ENCODE data around the gene RNF11.
A peak's percentile ranks its signal among the peaks of the same experiment; 100 is the strongest.
"Not testable (repeated sequence)": the region's sequence is repeated elsewhere in the genome, so short reads cannot be mapped to it uniquely, and the experiment has no call there.

RNF11 gene

GRCh38 chr1:51235673-51236530, at the start of gene RNF11:
RNF11 (plus strand) TSS chr1:51236273; CDS start chr1:51236757, 484 bp downstream.
- peak; percentile 63 to 66 for DNase-seq (ENCODE audit: low read depth in 2 of 2)

- DNase-seq (ENCODE audit: low read depth in 2 of 2): no peak
These were observed 47.8 kb upstream of the RNF11 start for GRCh38 chr1:51188230-51188629.

GRCh38 chr1:51189421-51190073, 46.5 kb upstream of the RNF11 start:
- peak; percentile 34 to 42 for DNase-seq (ENCODE audit: low read depth in 2 of 2)

- no peak for DNase-seq (ENCODE audit: low read depth in 2 of 2)
These were observed 45.1 kb upstream of the RNF11 start for GRCh38 chr1:51190961-51191360.

GRCh38 chr1:51192213-51192843, 43.7 kb upstream of the RNF11 start:
- peak; percentile 52 to 58 for DNase-seq (ENCODE audit: low read depth in 2 of 2)

- DNase-seq (ENCODE audit: low read depth in 2 of 2): no peak
These were observed 42.5 kb upstream of the RNF11 start for GRCh38 chr1:51193564-51193963.

- no peak for DNase-seq (ENCODE audit: low read depth in 2 of 2)
These were observed 32.8 kb upstream of the RNF11 start for GRCh38 chr1:51203121-51203873.

GRCh38 chr1:51203874-51204245, 32.2 kb upstream of the RNF11 start:
- no peak for DNase-seq (ENCODE audit: low read depth in 2 of 2)

GRCh38 chr1:51210055-51210454, 26.0 kb upstream of the RNF11 start:
- DNase-seq (ENCODE audit: low read depth in 2 of 2): no peak

- no peak for DNase-seq (ENCODE audit: low read depth in 2 of 2)
These were observed 25.4 kb upstream of the RNF11 start for GRCh38 chr1:51210676-51211075.

- peak; percentile 60 to 66 for DNase-seq (ENCODE audit: low read depth in 2 of 2)
These were observed 21.4 kb upstream of the RNF11 start for GRCh38 chr1:51214615-51215131.

- DNase-seq (ENCODE audit: low read depth in 2 of 2): no peak
These were observed 20.9 kb upstream of the RNF11 start for GRCh38 chr1:51215169-51215568.

GRCh38 chr1:51216631-51217030, 19.4 kb upstream of the RNF11 start:
- DNase-seq (ENCODE audit: low read depth in 2 of 2): no peak

- no peak for DNase-seq (ENCODE audit: low read depth in 2 of 2)
These were observed 19.0 kb upstream of the RNF11 start for GRCh38 chr1:51217101-51217500.

GRCh38 chr1:51218570-51218969, 17.5 kb upstream of the RNF11 start:
- DNase-seq (ENCODE audit: low read depth in 2 of 2): no peak

GRCh38 chr1:51219022-51219421, 17.1 kb upstream of the RNF11 start:
- no peak for DNase-seq (ENCODE audit: low read depth in 2 of 2)

GRCh38 chr1:51221529-51221928, 14.5 kb upstream of the RNF11 start:
- DNase-seq (ENCODE audit: low read depth in 2 of 2): not testable (repeated sequence)

- no peak for DNase-seq (ENCODE audit: low read depth in 2 of 2)
These were observed 13.8 kb upstream of the RNF11 start for GRCh38 chr1:51222136-51222787.

- no peak for DNase-seq (ENCODE audit: low read depth in 2 of 2)
These were observed 13.3 kb upstream of the RNF11 start for GRCh38 chr1:51222809-51223208.

GRCh38 chr1:51224255-51224654, 11.8 kb upstream of the RNF11 start:
- DNase-seq (ENCODE audit: low read depth in 2 of 2): no peak

Measured in fibroblast of skin of left biceps (primary cell).